KMS-11 (cell line): ENCODE results near the gene TNNI2.
"Not testable (repeated sequence)": the region's sequence is repeated elsewhere in the genome, so short reads cannot be mapped to it uniquely, and the experiment has no call there.

Experiments used
- H2AFZ ChIP-seq: fragments of 200-600 bp; sonication (generic); 2 replicates; pipeline ENCODE4 v1.6.1; 2016; ENCODE audit warnings: antibody characterized with exemption, mixed run types, low read depth
- H3K27ac ChIP-seq: fragments of 200-600 bp; sonication (generic); 2 replicates; pipeline ENCODE4 v1.6.1; 2016; ENCODE audit warnings: mild to moderate bottlenecking, mixed run types
- H3K27me3 ChIP-seq: fragments of 200-600 bp; sonication (generic); 2 replicates; pipeline ENCODE4 v1.6.1; 2017; ENCODE audit warnings: mild to moderate bottlenecking, low read depth, mixed run types, moderate library complexity; ENCODE audit not compliant: insufficient read depth
- H3K36me3 ChIP-seq: fragments of 200-600 bp; sonication (generic); 2 replicates; pipeline ENCODE4 v1.6.1; 2017; ENCODE audit warnings: mild to moderate bottlenecking, mixed run types; ENCODE audit not compliant: insufficient read depth
- H3K4me1 ChIP-seq: fragments of 200-600 bp; sonication (generic); 2 replicates; pipeline ENCODE4 v1.6.1; 2016; ENCODE audit warnings: mild to moderate bottlenecking, low read depth, mixed run types; ENCODE audit not compliant: poor library complexity, severe bottlenecking
- H3K4me2 ChIP-seq: fragments of 200-600 bp; sonication (generic); 2 replicates; pipeline ENCODE4 v1.7.0; 2016; ENCODE audit warnings: mild to moderate bottlenecking, mixed run types
- H3K4me3 ChIP-seq: fragments of 200-600 bp; sonication (generic); IDR thresholded peaks from 2 replicates; pipeline ENCODE4 v1.6.1; 2017; ENCODE audit warnings: low read depth, low read length, mixed read lengths; ENCODE audit not compliant: insufficient read depth
- H3K79me2 ChIP-seq: fragments of 200-600 bp; sonication (generic); 2 replicates; pipeline ENCODE4 v1.6.1; 2016; ENCODE audit warnings: low read depth, mixed run types; ENCODE audit not compliant: insufficient read depth
- H3K9ac ChIP-seq: fragments of 200-600 bp; sonication (generic); 2 replicates; pipeline ENCODE4 v1.6.1; 2016; ENCODE audit warnings: mild to moderate bottlenecking, mixed run types
- H4K20me1 ChIP-seq: fragments of 200-600 bp; sonication (generic); 2 replicates; pipeline ENCODE4 v1.6.1; 2016; ENCODE audit warnings: mild to moderate bottlenecking, mixed run types; ENCODE audit not compliant: insufficient read depth
- TF ChIP-seq, protein P1 (sequence below): fragments of 200-600 bp; sonication (generic); conservative IDR thresholded peaks from 2 replicates; pipeline ENCODE4 v1.6.1; 2017; ENCODE audit warnings: low read depth, mild to moderate bottlenecking, antibody characterized with exemption, low read length, moderate library complexity, mixed read lengths

TNNI2 gene

DNA sequence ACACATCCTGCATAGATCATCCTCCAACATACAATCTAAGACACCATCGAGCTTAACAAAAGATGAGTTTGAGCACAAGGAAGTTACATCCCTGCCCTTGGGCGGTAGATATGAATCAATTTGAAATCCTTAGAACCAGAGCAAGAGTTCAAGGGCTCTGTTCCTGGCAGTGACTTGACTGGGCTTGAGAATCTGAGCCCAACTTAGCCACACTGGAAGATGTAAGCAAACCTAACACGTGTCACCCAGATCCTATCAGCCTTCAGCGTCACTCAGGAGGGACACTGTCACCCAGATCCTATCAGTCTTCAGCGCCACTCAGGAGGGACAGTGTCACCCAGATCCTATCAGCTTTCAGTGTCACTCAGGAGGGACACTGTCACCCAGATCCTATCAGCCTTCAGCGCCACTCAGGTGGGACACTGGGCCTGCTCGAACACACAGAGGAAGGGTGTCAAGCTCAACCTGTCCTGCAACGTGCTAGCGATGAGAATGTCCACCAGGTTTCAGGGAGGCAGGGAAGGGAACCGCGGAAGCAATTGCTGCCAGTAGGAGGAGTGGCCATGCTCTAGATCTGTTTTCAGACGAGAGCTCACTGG lies 42.3 kb upstream of the TNNI2 start:
- TF ChIP-seq, protein P1, sequence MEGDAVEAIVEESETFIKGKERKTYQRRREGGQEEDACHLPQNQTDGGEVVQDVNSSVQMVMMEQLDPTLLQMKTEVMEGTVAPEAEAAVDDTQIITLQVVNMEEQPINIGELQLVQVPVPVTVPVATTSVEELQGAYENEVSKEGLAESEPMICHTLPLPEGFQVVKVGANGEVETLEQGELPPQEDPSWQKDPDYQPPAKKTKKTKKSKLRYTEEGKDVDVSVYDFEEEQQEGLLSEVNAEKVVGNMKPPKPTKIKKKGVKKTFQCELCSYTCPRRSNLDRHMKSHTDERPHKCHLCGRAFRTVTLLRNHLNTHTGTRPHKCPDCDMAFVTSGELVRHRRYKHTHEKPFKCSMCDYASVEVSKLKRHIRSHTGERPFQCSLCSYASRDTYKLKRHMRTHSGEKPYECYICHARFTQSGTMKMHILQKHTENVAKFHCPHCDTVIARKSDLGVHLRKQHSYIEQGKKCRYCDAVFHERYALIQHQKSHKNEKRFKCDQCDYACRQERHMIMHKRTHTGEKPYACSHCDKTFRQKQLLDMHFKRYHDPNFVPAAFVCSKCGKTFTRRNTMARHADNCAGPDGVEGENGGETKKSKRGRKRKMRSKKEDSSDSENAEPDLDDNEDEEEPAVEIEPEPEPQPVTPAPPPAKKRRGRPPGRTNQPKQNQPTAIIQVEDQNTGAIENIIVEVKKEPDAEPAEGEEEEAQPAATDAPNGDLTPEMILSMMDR = no peak
- Histone ChIP-seq H3K36me3 (no peaks in the 10 kb centered on the region), H3K9ac (no peak overlapping the region), H2AFZ (no peak overlapping the region), H3K79me2 (no peaks in the 10 kb centered on the region), H3K27ac (no peak overlapping the region), H4K20me1 (no peaks in the 10 kb centered on the region), H3K27me3 (peaks cover 95% of the 10 kb centered on the region), H3K4me2 (no peak overlapping the region), H3K4me1 (no peaks in the 10 kb centered on the region), H3K4me3 (no peak overlapping the region)

DNA sequence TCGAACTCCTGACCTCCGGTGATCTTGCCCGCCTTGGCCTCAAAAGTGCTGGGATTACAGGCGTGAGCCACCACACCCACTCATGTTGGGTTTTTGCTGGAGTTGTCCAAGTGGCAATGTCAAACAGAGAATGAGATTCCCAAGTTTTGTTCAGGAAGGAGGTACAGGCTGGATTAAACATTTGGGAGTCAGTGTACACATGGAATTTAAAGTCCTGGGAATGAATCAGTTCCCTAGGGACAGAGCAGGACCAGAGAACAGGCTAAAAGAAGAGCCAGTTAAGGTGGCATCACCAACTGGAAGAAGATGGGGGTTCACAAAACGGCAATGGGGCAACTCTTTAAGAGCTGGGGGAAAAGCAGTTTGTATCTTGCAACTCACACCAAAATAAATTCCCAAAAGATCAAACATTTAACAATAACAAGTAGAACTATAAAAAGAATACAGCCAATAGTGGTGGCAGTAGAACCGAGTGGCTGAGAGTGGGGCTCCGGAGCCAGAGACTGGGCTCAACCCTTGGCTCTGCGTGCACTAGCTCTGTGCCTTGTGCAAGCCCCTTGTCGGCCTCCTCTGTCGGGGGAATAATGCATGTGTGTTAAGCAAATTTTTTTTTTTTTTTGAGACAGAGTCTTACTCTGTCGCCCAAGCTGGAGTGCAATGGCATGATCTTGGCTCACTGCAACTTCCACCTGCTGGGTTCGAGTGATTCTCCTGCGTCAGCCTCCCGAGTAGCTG lies 41.2 kb upstream of the TNNI2 start:
- TF ChIP-seq, protein P1 = no peak
- Histone ChIP-seq H3K9ac (no peak overlapping the region), H3K4me1 (no peaks in the 10 kb centered on the region), H3K27me3 (peaks cover 95% of the 10 kb centered on the region), H3K79me2 (no peaks in the 10 kb centered on the region), H4K20me1 (no peaks in the 10 kb centered on the region), H3K36me3 (no peaks in the 10 kb centered on the region), H3K4me2 (no peak overlapping the region), H3K27ac (no peak overlapping the region), H3K4me3 (no peak overlapping the region), H2AFZ (no peak overlapping the region)

DNA sequence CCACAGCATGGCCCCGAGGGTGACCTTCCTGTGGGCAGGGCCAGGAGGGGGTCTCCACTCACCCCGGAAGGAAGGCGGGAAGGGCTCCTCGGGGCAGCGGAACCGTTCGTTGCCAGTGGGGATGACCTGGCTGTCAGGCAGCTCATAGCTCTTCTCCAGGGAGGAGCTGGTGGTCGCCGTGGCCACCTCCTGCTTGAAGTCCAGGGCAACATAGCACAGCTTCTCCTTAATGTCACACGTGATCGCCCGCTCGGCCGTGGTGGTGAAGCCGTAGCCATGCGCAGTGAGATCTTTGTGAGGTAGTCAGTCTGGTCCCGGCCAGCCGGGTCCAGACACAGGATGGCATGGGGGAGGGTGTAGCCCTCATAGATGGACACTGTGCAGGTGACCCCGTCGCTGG lies 35.5 kb upstream of the TNNI2 start:
- no peak overlapping the region for H3K4me3 ChIP-seq
- no peak overlapping the region for H3K27ac ChIP-seq
- TF ChIP-seq, protein P1 = no peak
- no peak overlapping the region for H3K4me2 ChIP-seq
- H3K9ac ChIP-seq = no peak overlapping the region
- H4K20me1 ChIP-seq = no peaks in the 10 kb centered on the region
- H3K36me3 ChIP-seq = no peaks in the 10 kb centered on the region
- H3K79me2 ChIP-seq = no peaks in the 10 kb centered on the region
- no peak overlapping the region for H2AFZ ChIP-seq
- H3K27me3 ChIP-seq = peaks cover 83% of the 10 kb centered on the region
- no peaks in the 10 kb centered on the region for H3K4me1 ChIP-seq

DNA sequence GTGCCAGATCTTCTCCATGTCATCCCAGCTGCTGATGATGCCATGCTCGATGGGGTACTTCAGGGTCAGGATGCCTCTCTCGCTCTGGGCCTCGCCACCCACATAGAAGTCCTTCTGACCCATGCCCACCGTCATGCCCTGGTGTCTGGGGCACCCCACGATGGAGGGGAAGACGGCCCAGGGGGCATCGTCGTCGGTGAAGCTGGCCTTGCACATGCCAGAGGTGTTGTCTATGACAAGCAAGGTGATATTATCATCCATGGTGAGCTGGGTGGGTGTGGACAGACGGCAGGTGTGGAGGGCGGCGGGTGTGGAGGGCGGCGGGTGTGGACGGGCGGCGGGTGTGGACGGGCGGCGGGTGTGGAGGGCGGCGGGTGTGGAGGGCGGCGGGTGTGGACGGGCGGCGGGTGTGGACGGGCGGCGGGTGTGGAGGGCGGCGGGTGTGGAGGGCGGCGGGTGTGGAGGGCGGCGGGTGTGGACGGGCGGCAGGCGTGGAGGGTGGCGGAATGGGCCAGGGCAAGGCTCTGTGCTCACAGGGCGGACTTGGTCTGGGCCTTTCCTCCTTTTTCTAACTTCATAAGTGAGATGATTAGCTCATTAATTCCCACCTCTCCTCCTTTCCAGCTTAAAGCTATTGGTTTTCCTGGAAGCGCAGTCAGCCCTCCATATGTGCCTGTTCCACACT lies 34.8 kb upstream of the TNNI2 start:
- H3K4me3 ChIP-seq, H3K36me3 ChIP-seq, H3K4me2 ChIP-seq, H3K4me1 ChIP-seq, H3K9ac ChIP-seq, H2AFZ ChIP-seq, H3K79me2 ChIP-seq, H3K27ac ChIP-seq, H4K20me1 ChIP-seq: not testable (repeated sequence)
- H3K27me3 ChIP-seq = peaks cover 81% of the 10 kb centered on the region
